ENCODE results near the gene UBE2E1.

The UBE2E1 gene

GRCh38 chr3:23761440-23761896, 44.3 kb upstream of the UBE2E1 start:
- H3K23ac ChIP-seq (ENCODE audit: low read length) = no peak overlapping the region
- DNase-seq = peak; percentile 87

GRCh38 chr3:23762214-23762613, 43.5 kb upstream of the UBE2E1 start:
- H3K18ac ChIP-seq (ENCODE audit: low read length) = no peak overlapping the region
- no peaks in the 10 kb centered on the region for H3K79me1 ChIP-seq (ENCODE audit: low read length)
- no peak overlapping the region for H3K4ac ChIP-seq (ENCODE audit: low read depth, low read length)
- WGBS (ENCODE audit: extremely low coverage, insufficient coverage, low lambda C conversion rate) = no CpG with 5 or more reads among the region's 7 CpGs
- no peak overlapping the region for H2AK5ac ChIP-seq (ENCODE audit: low read length)
- no peak overlapping the region for H3K56ac ChIP-seq (ENCODE audit: low read length)
- H2BK15ac ChIP-seq (replicated peaks; ENCODE audit: low read depth) = no peak overlapping the region
- H3K36me3 ChIP-seq (ENCODE audit: control insufficient read depth, insufficient read depth, low read length) = no peaks in the 10 kb centered on the region
- H3K4me2 ChIP-seq (ENCODE audit: low read length) = no peak overlapping the region
- H2BK120ac ChIP-seq (ENCODE audit: low read depth, low read length) = no peak overlapping the region
- H3K79me2 ChIP-seq (ENCODE audit: control insufficient read depth, insufficient read depth, low read length) = no peaks in the 10 kb centered on the region
- H4K5ac ChIP-seq (ENCODE audit: low read length) = no peak overlapping the region
- H3K9ac ChIP-seq (ENCODE audit: low read length) = no peak overlapping the region
- no peak overlapping the region for H3K27ac ChIP-seq (ENCODE audit: low read depth, low read length)
- H3K27me3 ChIP-seq (ENCODE audit: insufficient read depth, low read length, poor library complexity) = no peaks in the 10 kb centered on the region
- H4K8ac ChIP-seq (ENCODE audit: low read depth, low read length) = no peak overlapping the region
- H3K4me1 ChIP-seq (ENCODE audit: control insufficient read depth, low read depth, low read length) = peaks cover 9% of the 10 kb centered on the region
- no peak overlapping the region for H3K23ac ChIP-seq (ENCODE audit: low read length)
- DNase-seq = no peak
- no peak overlapping the region for H2BK5ac ChIP-seq (ENCODE audit: low read length)
- H3K4me3 ChIP-seq (ENCODE audit: low read length) = no peak overlapping the region

More at GRCh38 chr3:23761440-23761896, 44.3 kb upstream of the UBE2E1 start:
- peaks cover 9% of the 10 kb centered on the region for H3K4me1 ChIP-seq (ENCODE audit: control insufficient read depth, low read depth, low read length)
- no peak overlapping the region for H2BK5ac ChIP-seq (ENCODE audit: low read length)
- peak overlapping the region; percentile 93 for H3K18ac ChIP-seq (ENCODE audit: low read length)
- H3K79me2 ChIP-seq (ENCODE audit: control insufficient read depth, insufficient read depth, low read length) = no peaks in the 10 kb centered on the region
- no peaks in the 10 kb centered on the region for H3K79me1 ChIP-seq (ENCODE audit: low read length)
- H2AK5ac ChIP-seq (ENCODE audit: low read length) = no peak overlapping the region
- no peak overlapping the region for H4K5ac ChIP-seq (ENCODE audit: low read length)
- peak overlapping the region; percentile 16 for H3K27ac ChIP-seq (ENCODE audit: low read depth, low read length)
- H2BK15ac ChIP-seq (replicated peaks; ENCODE audit: low read depth) = peak overlapping the region; percentile 65
- H3K4me2 ChIP-seq (ENCODE audit: low read length) = no peak overlapping the region
- no peak overlapping the region for H3K9ac ChIP-seq (ENCODE audit: low read length)
- no peak overlapping the region for H4K8ac ChIP-seq (ENCODE audit: low read depth, low read length)
- no peaks in the 10 kb centered on the region for H3K36me3 ChIP-seq (ENCODE audit: control insufficient read depth, insufficient read depth, low read length)
- H3K4ac ChIP-seq (ENCODE audit: low read depth, low read length) = no peak overlapping the region
- peak overlapping the region; percentile 70 for H3K56ac ChIP-seq (ENCODE audit: low read length)
- H2BK120ac ChIP-seq (ENCODE audit: low read depth, low read length) = no peak overlapping the region
- WGBS (ENCODE audit: extremely low coverage, insufficient coverage, low lambda C conversion rate) = no CpG with 5 or more reads among the region's 2 CpGs
- H3K4me3 ChIP-seq (ENCODE audit: low read length) = no peak overlapping the region
- no peaks in the 10 kb centered on the region for H3K27me3 ChIP-seq (ENCODE audit: insufficient read depth, low read length, poor library complexity)

GRCh38 chr3:23762759-23763477, 42.8 kb upstream of the UBE2E1 start:
- Histone ChIP-seq H3K27ac (ENCODE audit: low read depth, low read length) (no peak overlapping the region), H3K79me1 (ENCODE audit: low read length) (no peaks in the 10 kb centered on the region), H3K56ac (ENCODE audit: low read length) (peak overlapping the region; percentile 5), H4K8ac (ENCODE audit: low read depth, low read length) (no peak overlapping the region), H4K5ac (ENCODE audit: low read length) (no peak overlapping the region), H2BK5ac (ENCODE audit: low read length) (no peak overlapping the region), H3K79me2 (ENCODE audit: control insufficient read depth, insufficient read depth, low read length) (no peaks in the 10 kb centered on the region), H3K23ac (ENCODE audit: low read length) (no peak overlapping the region), H2AK5ac (ENCODE audit: low read length) (no peak overlapping the region), H3K4ac (ENCODE audit: low read depth, low read length) (no peak overlapping the region), H3K18ac (ENCODE audit: low read length) (no peak overlapping the region), H3K4me2 (ENCODE audit: low read length) (no peak overlapping the region), H2BK120ac (ENCODE audit: low read depth, low read length) (no peak overlapping the region), H3K4me1 (ENCODE audit: control insufficient read depth, low read depth, low read length) (peaks cover 9% of the 10 kb centered on the region), H3K27me3 (ENCODE audit: insufficient read depth, low read length, poor library complexity) (no peaks in the 10 kb centered on the region), H3K9ac (ENCODE audit: low read length) (no peak overlapping the region), H3K4me3 (ENCODE audit: low read length) (no peak overlapping the region), H2BK15ac (replicated peaks; ENCODE audit: low read depth) (peak overlapping the region; percentile 59), H3K36me3 (ENCODE audit: control insufficient read depth, insufficient read depth, low read length) (no peaks in the 10 kb centered on the region)
- no peak for DNase-seq
- no CpG with 5 or more reads among the region's 12 CpGs for WGBS (ENCODE audit: extremely low coverage, insufficient coverage, low lambda C conversion rate)

- Histone ChIP-seq H3K27me3 (ENCODE audit: insufficient read depth, low read length, poor library complexity) (no peaks in the 10 kb centered on the region), H2BK5ac (ENCODE audit: low read length) (no peak overlapping the region), H3K27ac (ENCODE audit: low read depth, low read length) (no peak overlapping the region), H3K56ac (ENCODE audit: low read length) (no peak overlapping the region), H3K4ac (ENCODE audit: low read depth, low read length) (no peak overlapping the region), H3K79me1 (ENCODE audit: low read length) (no peaks in the 10 kb centered on the region), H3K36me3 (ENCODE audit: control insufficient read depth, insufficient read depth, low read length) (no peaks in the 10 kb centered on the region), H3K4me3 (ENCODE audit: low read length) (no peak overlapping the region), H2AK5ac (ENCODE audit: low read length) (no peak overlapping the region), H2BK120ac (ENCODE audit: low read depth, low read length) (no peak overlapping the region), H3K18ac (ENCODE audit: low read length) (no peak overlapping the region), H3K4me2 (ENCODE audit: low read length) (no peak overlapping the region), H3K4me1 (ENCODE audit: control insufficient read depth, low read depth, low read length) (peaks cover 9% of the 10 kb centered on the region), H2BK15ac (replicated peaks; ENCODE audit: low read depth) (no peak overlapping the region), H4K8ac (ENCODE audit: low read depth, low read length) (no peak overlapping the region), H3K9ac (ENCODE audit: low read length) (no peak overlapping the region), H3K79me2 (ENCODE audit: control insufficient read depth, insufficient read depth, low read length) (no peaks in the 10 kb centered on the region), H4K5ac (ENCODE audit: low read length) (no peak overlapping the region), H3K23ac (ENCODE audit: low read length) (no peak overlapping the region)
- no CpG with 5 or more reads among the region's 1 CpG for WGBS (ENCODE audit: extremely low coverage, insufficient coverage, low lambda C conversion rate)
- no peak for DNase-seq
Measured at GRCh38 chr3:23764407-23764806, 41.3 kb upstream of the UBE2E1 start.

- no peak overlapping the region for H2BK5ac ChIP-seq (ENCODE audit: low read length)
- no peak overlapping the region for H3K9ac ChIP-seq (ENCODE audit: low read length)
- H3K4ac ChIP-seq (ENCODE audit: low read depth, low read length) = no peak overlapping the region
- no peak overlapping the region for H3K4me3 ChIP-seq (ENCODE audit: low read length)
- H3K27me3 ChIP-seq (ENCODE audit: insufficient read depth, low read length, poor library complexity) = no peaks in the 10 kb centered on the region
- no peak overlapping the region for H3K4me2 ChIP-seq (ENCODE audit: low read length)
- H3K79me2 ChIP-seq (ENCODE audit: control insufficient read depth, insufficient read depth, low read length) = no peaks in the 10 kb centered on the region
- H3K79me1 ChIP-seq (ENCODE audit: low read length) = no peaks in the 10 kb centered on the region
- no peaks in the 10 kb centered on the region for H3K36me3 ChIP-seq (ENCODE audit: control insufficient read depth, insufficient read depth, low read length)
- no CpG with 5 or more reads among the region's 2 CpGs for WGBS (ENCODE audit: extremely low coverage, insufficient coverage, low lambda C conversion rate)
- no peak for DNase-seq
- no peak overlapping the region for H3K27ac ChIP-seq (ENCODE audit: low read depth, low read length)
- H2BK15ac ChIP-seq (replicated peaks; ENCODE audit: low read depth) = no peak overlapping the region
- no peak overlapping the region for H4K8ac ChIP-seq (ENCODE audit: low read depth, low read length)
- H3K23ac ChIP-seq (ENCODE audit: low read length) = no peak overlapping the region
- no peaks in the 10 kb centered on the region for H3K4me1 ChIP-seq (ENCODE audit: control insufficient read depth, low read depth, low read length)
- H4K5ac ChIP-seq (ENCODE audit: low read length) = no peak overlapping the region
- H3K18ac ChIP-seq (ENCODE audit: low read length) = no peak overlapping the region
- no peak overlapping the region for H2AK5ac ChIP-seq (ENCODE audit: low read length)
- no peak overlapping the region for H3K56ac ChIP-seq (ENCODE audit: low read length)
- no peak overlapping the region for H2BK120ac ChIP-seq (ENCODE audit: low read depth, low read length)
Measured at GRCh38 chr3:23767546-23767945, 38.2 kb upstream of the UBE2E1 start.

Measured in mesendoderm (in vitro differentiated cells).